ENCODE data around the gene CLGN.

DNA sequence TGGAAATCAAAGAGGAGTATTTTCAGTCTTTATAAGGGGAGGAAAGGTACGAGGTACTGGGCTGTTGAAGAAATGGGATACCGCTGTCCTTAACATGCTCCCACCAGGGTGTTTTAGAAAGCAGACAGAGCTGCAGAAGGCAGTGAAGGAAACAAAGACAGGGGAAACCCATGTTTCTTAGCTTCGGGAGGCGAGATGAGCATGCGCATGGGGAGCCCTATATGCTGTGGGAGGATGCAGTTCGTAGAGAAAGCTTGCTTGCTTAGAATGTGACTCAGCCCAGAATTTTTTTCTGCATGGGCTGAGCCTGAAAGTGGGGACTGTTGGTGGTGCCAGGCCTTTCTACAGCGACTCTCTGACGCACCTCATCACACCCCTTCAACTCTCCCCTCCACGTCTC lies 82.8 kb downstream of the CLGN start:
- TF ChIP-seq TCF4 (CRISPR knock-in tag; IDR thresholded peaks at IDR 0.05; ENCODE audit: borderline replicate concordance) (no peak), ZNF565 (CRISPR knock-in tag; conservative IDR thresholded peaks at IDR 0.05; ENCODE audit: low read depth) (no peak), RARB (CRISPR knock-in tag; IDR thresholded peaks at IDR 0.05) (no peak), SNAI2 (CRISPR knock-in tag; IDR thresholded peaks at IDR 0.05) (no peak), GLIS3 (CRISPR knock-in tag; IDR thresholded peaks at IDR 0.05) (no peak)
- TF ChIP-seq, protein P1, sequence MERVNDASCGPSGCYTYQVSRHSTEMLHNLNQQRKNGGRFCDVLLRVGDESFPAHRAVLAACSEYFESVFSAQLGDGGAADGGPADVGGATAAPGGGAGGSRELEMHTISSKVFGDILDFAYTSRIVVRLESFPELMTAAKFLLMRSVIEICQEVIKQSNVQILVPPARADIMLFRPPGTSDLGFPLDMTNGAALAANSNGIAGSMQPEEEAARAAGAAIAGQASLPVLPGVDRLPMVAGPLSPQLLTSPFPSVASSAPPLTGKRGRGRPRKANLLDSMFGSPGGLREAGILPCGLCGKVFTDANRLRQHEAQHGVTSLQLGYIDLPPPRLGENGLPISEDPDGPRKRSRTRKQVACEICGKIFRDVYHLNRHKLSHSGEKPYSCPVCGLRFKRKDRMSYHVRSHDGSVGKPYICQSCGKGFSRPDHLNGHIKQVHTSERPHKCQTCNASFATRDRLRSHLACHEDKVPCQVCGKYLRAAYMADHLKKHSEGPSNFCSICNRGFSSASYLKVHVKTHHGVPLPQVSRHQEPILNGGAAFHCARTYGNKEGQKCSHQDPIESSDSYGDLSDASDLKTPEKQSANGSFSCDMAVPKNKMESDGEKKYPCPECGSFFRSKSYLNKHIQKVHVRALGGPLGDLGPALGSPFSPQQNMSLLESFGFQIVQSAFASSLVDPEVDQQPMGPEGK (CRISPR knock-in tag; IDR thresholded peaks at IDR 0.05; ENCODE audit: borderline replicate concordance), result no peak
